ENCODE results near the gene HMOX1. TPM values are rescaled to one million over a fixed set of nuclear protein-coding genes. Genes with fewer than 3 reads are reported as not detected.

Gene HMOX1
- total and polyA plus RNA-seq, 2 of the 8 experiments (the other 6 are each of a cell fraction or from before 2014, with no cell fraction given), result 25.0 to 41.6 TPM

GRCh38 chr22:35430897-35431322 lies 50.0 kb downstream of the HMOX1 start:
- Histone ChIP-seq H4K20me1 (replicated peaks in 1 of 2; ENCODE audit: control insufficient read depth in 1 of 2, insufficient read depth in 2 of 2, low read length in 2 of 2) (peaks cover 3 to 13% of the 10 kb centered on the region in 2 experiments), H4K8ac (ENCODE audit: extremely low read depth, insufficient read depth, low read length) (no peak overlapping the region), H3K18ac (ENCODE audit: extremely low read depth, low read length) (no peak overlapping the region), H3K4me1 (replicated peaks in 1 of 4; ENCODE audit: control insufficient read depth in 3 of 4, insufficient read depth in 4 of 4, low read length in 3 of 4) (peaks cover under 1 to 10% (median 3%) of the 10 kb centered on the region in 4 experiments; a peak in 6 of 7 replicates), H2BK120ac (replicated peaks; ENCODE audit: low read depth, low read length) (no peak overlapping the region), H3K56ac (replicated peaks; ENCODE audit: insufficient read length, low read depth, low read length) (no peak overlapping the region), H3K4ac (replicated peaks; ENCODE audit: insufficient read length, low read depth, low read length) (no peak overlapping the region), H2BK20ac (ENCODE audit: low read length) (no peak overlapping the region), H2AFZ (ENCODE audit: low read length) (no peak overlapping the region), H3K23ac (ENCODE audit: insufficient read length) (no peak overlapping the region), H3K23me2 (ENCODE audit: low read depth, low read length) (no peaks in the 10 kb centered on the region), H3K27me3 (replicated peaks in 1 of 4; ENCODE audit: control insufficient read depth in 3 of 4, extremely low read depth in 1 of 4, insufficient read depth in 3 of 4, low read length in 3 of 4) (no peaks in the 10 kb centered on the region), H2BK5ac (ENCODE audit: low read depth, low read length) (no peak overlapping the region; the same call in 1 of the 2 replicates), H2AK5ac (ENCODE audit: low read depth, low read length) (no peak overlapping the region), H3K4me3 (ENCODE audit: extremely low read depth in 1 of 4, insufficient read depth in 2 of 4, low read depth in 3 of 4, low read length in 4 of 4) (no peak overlapping the region), H4K5ac (ENCODE audit: insufficient read length, low read depth, low read length) (no peak overlapping the region), H3K27ac (ENCODE audit: low read depth, low read length) (no peak overlapping the region), H3K79me1 (ENCODE audit: low read depth, low read length) (no peaks in the 10 kb centered on the region; the same call in none of the 2 replicates), H2BK12ac (ENCODE audit: low read depth, low read length) (no peak overlapping the region), H3K9ac (replicated peaks in 1 of 4; ENCODE audit: extremely low read depth in 1 of 4, low read depth in 3 of 4, low read length in 3 of 4) (no peak overlapping the region), H3K14ac (ENCODE audit: insufficient read length) (no peak overlapping the region), H3K79me2 (ENCODE audit: control insufficient read depth in 1 of 2, insufficient read depth in 2 of 2, low read length in 2 of 2) (no peaks in the 10 kb centered on the region), H3K9me3 (ENCODE audit: insufficient read depth in 2 of 2, low read depth in 1 of 2, low read length in 1 of 2) (peaks cover 4 to 12% of the 10 kb centered on the region in 2 experiments; a peak in 3 of 4 replicates), H3K4me2 (ENCODE audit: insufficient read depth in 1 of 2, low read depth in 2 of 2, low read length in 2 of 2) (0 out of 4 replicates have a peak overlapping the region, but pooled peaks of 1 of the 2 experiments have one; percentile 5), H2BK15ac (ENCODE audit: low read length) (no peak overlapping the region), H4K91ac (replicated peaks; ENCODE audit: insufficient read length, low read length) (no peak overlapping the region), H3K36me3 (ENCODE audit: control insufficient read depth in 2 of 4, insufficient read depth in 4 of 4, low read length in 3 of 4) (peaks cover 13 to 44% (median 31%) of the 10 kb centered on the region in 4 experiments)
- CTCF ChIA-PET (ENCODE audit: partially characterized antibody), result interaction anchor here (0.6 to 8.7 kb wide), 41 partner anchors 10 to 198 kb away, joined by 3 to 124 read pairs (median 5); partner anchors contain the start of genes MB and MCM5
- peak; percentile 49 to 98 for DNase-seq (ENCODE audit: low read depth in 1 of 2, low spot score in 2 of 2)
- no peak for FAIRE-seq
- POLR2A ChIA-PET (ENCODE audit: partially characterized antibody), result interaction anchor here (0.9 to 46.1 kb wide), 14 partner anchors 10 to 161 kb away, joined by 3 to 1995 read pairs (median 4); partner anchors contain the start of genes HMOX1, MCM5 and RASD2
- WGBS, 2 experiments (ENCODE audit: extremely low coverage in 1 of 2, insufficient coverage in 1 of 2, insufficient read length in 1 of 2, insufficient replicate concordance in 2 of 2, low coverage in 1 of 2, low lambda C conversion rate in 2 of 2, missing lambda C conversion rate in 1 of 2), result 53% methylated on average over 14 of the region's 14 CpGs; no CpG with 5 or more reads in 1 of the 2 experiments
- TF ChIP-seq YY1 (IDR thresholded peaks at IDR 0.05; ENCODE audit: low read depth, low read length) (no peak), POLR2AphosphoS5 (IDR thresholded peaks at IDR 0.05; ENCODE audit: low read depth, low read length) (peak; percentile 40; the same call in 1 of the 2 replicates), TAF7 (optimal IDR thresholded peaks at IDR 0.05; ENCODE audit: borderline replicate concordance, low read depth, low read length) (no peak), FOSL1 (IDR thresholded peaks at IDR 0.05; ENCODE audit: insufficient read depth, low read depth, low read length) (no peak), SP1 (IDR thresholded peaks at IDR 0.05; ENCODE audit: low read depth, low read length) (no peak), RBBP5 (IDR thresholded peaks at IDR 0.05; ENCODE audit: borderline replicate concordance, low read depth, low read length) (no peak), SP4 (IDR thresholded peaks at IDR 0.05; ENCODE audit: low read length) (no peak), SIN3A (conservative IDR thresholded peaks at IDR 0.05 in 1 of 2, IDR thresholded peaks at IDR 0.05 in 1 of 2; ENCODE audit: low read depth in 1 of 2, low read length in 2 of 2) (0 out of 4 replicates have a peak, but pooled peaks of 1 of the 2 experiments have one; percentile 38), BACH1 (IDR thresholded peaks at IDR 0.05; ENCODE audit: low read length) (no peak), ATF2 (IDR thresholded peaks at IDR 0.05; ENCODE audit: low read length) (no peak), KDM1A (IDR thresholded peaks at IDR 0.05; ENCODE audit: borderline replicate concordance, low read length) (no peak), CHD1 (IDR thresholded peaks at IDR 0.05; ENCODE audit: low read depth, low read length) (no peak)
